PC-9 (cell line): ENCODE data around the gene MUCL3. TPM values are rescaled to one million over a fixed set of nuclear protein-coding genes. Genes with fewer than 3 reads are reported as not detected.

Source experiments
- BruUV-seq: library from RNA; stranded (reverse); fragments of 400-500 nt; replicated peaks from 2 replicates; lab custom pipeline; 2021; lab: Mats Ljungman, UMichigan
- CTCF ChIA-PET: fragments of 300-600 bp; sonication (Branson Sonifier 250); formaldehyde crosslinking; loops from one replicate; lab custom pipeline; 2022; ENCODE audit warnings: antibody characterized with exemption; lab: Charles Lee
- POLR2A ChIA-PET: fragments of 300-600 bp; sonication (Branson Sonifier 250); formaldehyde crosslinking; loops from one replicate; lab custom pipeline; 2022; ENCODE audit warnings: antibody characterized with exemption; ENCODE audit not compliant: unreplicated experiment; lab: Charles Lee
- DNase-seq, 2 experiments: peaks; one replicate each; pipeline versions ENCODE4 v3.0.0 to v3.0.0-alpha.2; 2015 to 2022; ENCODE audit warnings: mixed read lengths in 1 of 2
- H2AFZ ChIP-seq: fragments of 200-600 bp; sonication (generic); 2 replicates; pipeline ENCODE4 v1.8.1; 2017; ENCODE audit warnings: antibody characterized with exemption
- H3F3A ChIP-seq: fragments of 200-600 bp; sonication (generic); 2 replicates; pipeline ENCODE4 v1.8.1; 2017; ENCODE audit warnings: antibody characterized with exemption, mild to moderate bottlenecking, low read depth; ENCODE audit not compliant: insufficient read depth
- H3K27ac ChIP-seq: fragments of 200-600 bp; sonication (generic); 2 replicates; pipeline ENCODE4 v1.6.1; 2016; ENCODE audit warnings: mixed run types
- H3K27me3 ChIP-seq: fragments of 200-600 bp; sonication (generic); 2 replicates; pipeline ENCODE4 v1.6.1; 2016; ENCODE audit warnings: low read depth, mixed run types; ENCODE audit not compliant: insufficient read depth
- H3K36me3 ChIP-seq: fragments of 200-600 bp; sonication (generic); 2 replicates; pipeline ENCODE4 v1.6.1; 2016; ENCODE audit warnings: low read depth, mixed run types
- H3K4me1 ChIP-seq: fragments of 200-600 bp; sonication (generic); replicated peaks from 2 replicates; pipeline ENCODE4 v1.6.1; 2016; ENCODE audit warnings: mixed run types; ENCODE audit not compliant: insufficient read depth
- H3K4me2 ChIP-seq: fragments of 200-600 bp; sonication (generic); 2 replicates; pipeline ENCODE4 v1.6.1; 2017; ENCODE audit warnings: mixed run types
- H3K4me3 ChIP-seq: fragments of 200-600 bp; sonication (generic); 2 replicates; pipeline ENCODE4 v1.6.1; 2016; ENCODE audit warnings: mixed run types
- H3K79me2 ChIP-seq: fragments of 200-600 bp; sonication (generic); 2 replicates; pipeline ENCODE4 v1.6.1; 2017; ENCODE audit warnings: low read depth, mixed run types
- H3K9me2 ChIP-seq: fragments of 200-600 bp; sonication (generic); 2 replicates; pipeline ENCODE4 v1.8.1; 2017; ENCODE audit warnings: mild to moderate bottlenecking; ENCODE audit not compliant: insufficient read depth
- H3K9me3 ChIP-seq: fragments of 200-600 bp; sonication (generic); 2 replicates; pipeline ENCODE4 v1.8.1; 2016; ENCODE audit warnings: low read depth; ENCODE audit not compliant: insufficient read depth
- H4K20me1 ChIP-seq: fragments of 200-600 bp; sonication (generic); 2 replicates; pipeline ENCODE4 v1.8.1; 2017; ENCODE audit not compliant: insufficient read depth
- EZH2 ChIP-seq: fragments of 200-600 bp; sonication (generic); IDR thresholded peaks from 2 replicates; pipeline ENCODE4 v1.8.0; 2017; ENCODE audit warnings: antibody characterized with exemption, low read depth
- intact Hi-C: fragments of 100-400 bp; cut with micrococcal nuclease; formaldehyde crosslinking; loops from one replicate; pipeline ENCODE4 v1.10.0; 2022; ENCODE audit not compliant: unreplicated experiment
- total RNA-seq: library from RNA; stranded (reverse); gene quantifications from 2 replicates; pipeline ENCODE4 v1.2.3, GENCODE V29; 2021
- TF ChIP-seq, protein P1 (sequence below): fragments of 200-600 bp; sonication (generic); conservative IDR thresholded peaks from 2 replicates; pipeline ENCODE4 v1.6.1; 2017; ENCODE audit warnings: mixed run types, antibody characterized with exemption, mild to moderate bottlenecking, moderate library complexity

Gene MUCL3
- total RNA-seq, 1 experiment from 2014 or later: not detected

DNA sequence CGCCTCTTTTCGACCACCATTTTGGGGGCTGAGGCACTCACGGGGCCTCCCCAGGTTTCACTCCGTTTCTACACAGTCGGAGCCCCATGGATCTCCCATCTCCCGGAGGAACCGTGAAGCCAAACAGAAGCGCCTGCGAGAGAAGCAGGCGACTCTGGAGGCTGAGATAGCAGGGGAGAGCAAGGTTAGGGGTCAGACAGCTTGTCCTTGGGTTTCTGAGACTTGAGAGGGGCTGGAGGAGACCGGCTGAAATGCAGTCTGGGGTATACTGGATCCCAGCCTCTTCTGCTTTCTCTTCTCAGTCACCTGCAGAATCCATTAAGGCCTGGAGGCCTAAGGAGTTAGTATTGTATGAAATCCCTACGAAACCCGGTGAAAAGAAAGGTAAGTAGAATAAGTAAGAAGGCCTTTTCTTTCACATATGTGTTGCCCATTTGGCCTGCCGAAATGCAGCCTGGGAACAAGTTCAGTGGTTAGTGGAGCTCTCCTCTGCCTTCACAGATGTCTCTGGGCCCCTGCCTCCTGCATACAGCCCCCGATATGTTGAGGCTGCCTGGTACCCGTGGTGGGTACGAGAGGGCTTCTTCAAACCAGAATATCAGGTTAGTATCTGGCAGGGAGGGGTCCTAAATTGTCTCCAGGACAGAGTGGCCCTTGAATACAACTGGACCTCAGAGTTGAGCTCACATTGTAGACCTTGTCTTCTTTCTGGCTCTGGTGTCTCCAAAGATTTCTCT, 25.8 kb upstream of the MUCL3 start:
- Histone ChIP-seq H3K27me3 (no peaks in the 10 kb centered on the region), H3K79me2 (no peaks in the 10 kb centered on the region), H3K9me3 (no peaks in the 10 kb centered on the region), H3K27ac (peak overlapping the region; percentile 46; the same call in 1 of the 2 replicates), H3K36me3 (no peaks in the 10 kb centered on the region), H3F3A (peaks cover 19% of the 10 kb centered on the region; the same call in 1 of the 2 replicates), H3K4me1 (peaks cover 17% of the 10 kb centered on the region), H3K9me2 (no peaks in the 10 kb centered on the region), H4K20me1 (no peaks in the 10 kb centered on the region), H2AFZ (peak overlapping the region; percentile 98), H3K4me2 (peak overlapping the region; percentile 90), H3K4me3 (peak overlapping the region; percentile 84)
- POLR2A ChIA-PET: interaction anchor here (0.6 kb wide), 1 partner anchor 185 kb away, joined by 4 read pairs; no protein-coding TSS in a partner anchor
- BruUV-seq: no TSS peak
- CTCF ChIA-PET: interaction anchor here (0.9 to 5.7 kb wide), 7 partner anchors 30 to 200 kb away, joined by 3 to 69 read pairs (median 11); partner anchors contain the start of gene PSORS1C1
- peak in 1 of 2 experiments; percentile 14 for DNase-seq
- intact Hi-C loops: loop anchor here (1.0 to 10.0 kb wide), 11 partner anchors 30 to 450 kb away; partner anchors contain the start of gene DDR1
- no peak for TF ChIP-seq EZH2
- TF ChIP-seq, protein P1, sequence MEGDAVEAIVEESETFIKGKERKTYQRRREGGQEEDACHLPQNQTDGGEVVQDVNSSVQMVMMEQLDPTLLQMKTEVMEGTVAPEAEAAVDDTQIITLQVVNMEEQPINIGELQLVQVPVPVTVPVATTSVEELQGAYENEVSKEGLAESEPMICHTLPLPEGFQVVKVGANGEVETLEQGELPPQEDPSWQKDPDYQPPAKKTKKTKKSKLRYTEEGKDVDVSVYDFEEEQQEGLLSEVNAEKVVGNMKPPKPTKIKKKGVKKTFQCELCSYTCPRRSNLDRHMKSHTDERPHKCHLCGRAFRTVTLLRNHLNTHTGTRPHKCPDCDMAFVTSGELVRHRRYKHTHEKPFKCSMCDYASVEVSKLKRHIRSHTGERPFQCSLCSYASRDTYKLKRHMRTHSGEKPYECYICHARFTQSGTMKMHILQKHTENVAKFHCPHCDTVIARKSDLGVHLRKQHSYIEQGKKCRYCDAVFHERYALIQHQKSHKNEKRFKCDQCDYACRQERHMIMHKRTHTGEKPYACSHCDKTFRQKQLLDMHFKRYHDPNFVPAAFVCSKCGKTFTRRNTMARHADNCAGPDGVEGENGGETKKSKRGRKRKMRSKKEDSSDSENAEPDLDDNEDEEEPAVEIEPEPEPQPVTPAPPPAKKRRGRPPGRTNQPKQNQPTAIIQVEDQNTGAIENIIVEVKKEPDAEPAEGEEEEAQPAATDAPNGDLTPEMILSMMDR: no peak

DNA sequence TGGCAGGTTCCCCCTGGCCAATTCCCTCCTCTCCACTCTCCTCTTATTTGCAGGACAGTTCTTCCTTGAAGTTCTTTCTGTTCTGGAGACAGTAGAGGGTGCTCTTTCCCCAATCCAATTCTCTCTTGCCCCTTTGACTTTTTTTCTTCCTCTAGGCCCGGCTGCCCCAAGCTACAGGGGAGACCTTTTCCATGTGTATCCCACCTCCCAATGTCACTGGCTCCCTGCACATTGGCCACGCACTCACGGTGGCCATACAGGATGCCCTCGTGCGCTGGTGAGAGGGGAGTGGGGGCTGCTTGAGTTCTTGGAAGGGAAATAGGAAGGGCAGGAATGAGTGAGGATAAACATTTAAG, 25.2 kb upstream of the MUCL3 start:
- Histone ChIP-seq H3K4me1 (peaks cover 17% of the 10 kb centered on the region), H3K27me3 (no peaks in the 10 kb centered on the region), H3K9me3 (no peaks in the 10 kb centered on the region), H3K27ac (no peak overlapping the region), H3K36me3 (no peaks in the 10 kb centered on the region), H2AFZ (no peak overlapping the region), H3K9me2 (no peaks in the 10 kb centered on the region), H4K20me1 (no peaks in the 10 kb centered on the region), H3K4me2 (peak overlapping the region; percentile 90), H3K79me2 (no peaks in the 10 kb centered on the region), H3K4me3 (no peak overlapping the region), H3F3A (peaks cover 17% of the 10 kb centered on the region; the same call in 1 of the 2 replicates)
- ChIA-PET POLR2A (interaction anchor here (0.6 kb wide), 1 partner anchor 185 kb away, joined by 4 read pairs; no protein-coding TSS in a partner anchor), CTCF (interaction anchor here (0.6 to 5.7 kb wide), 9 partner anchors 27 to 199 kb away, joined by 3 to 69 read pairs (median 5); partner anchors contain the start of gene PSORS1C1)
- intact Hi-C loops: loop anchor here (1.0 to 10.0 kb wide), 9 partner anchors 31 to 449 kb away; partner anchors contain the start of gene DDR1
- no TSS peak for BruUV-seq
- TF ChIP-seq, protein P1: peak; percentile 76
- TF ChIP-seq EZH2: no peak
- peak in 1 of 2 experiments; percentile 45 for DNase-seq

DNA sequence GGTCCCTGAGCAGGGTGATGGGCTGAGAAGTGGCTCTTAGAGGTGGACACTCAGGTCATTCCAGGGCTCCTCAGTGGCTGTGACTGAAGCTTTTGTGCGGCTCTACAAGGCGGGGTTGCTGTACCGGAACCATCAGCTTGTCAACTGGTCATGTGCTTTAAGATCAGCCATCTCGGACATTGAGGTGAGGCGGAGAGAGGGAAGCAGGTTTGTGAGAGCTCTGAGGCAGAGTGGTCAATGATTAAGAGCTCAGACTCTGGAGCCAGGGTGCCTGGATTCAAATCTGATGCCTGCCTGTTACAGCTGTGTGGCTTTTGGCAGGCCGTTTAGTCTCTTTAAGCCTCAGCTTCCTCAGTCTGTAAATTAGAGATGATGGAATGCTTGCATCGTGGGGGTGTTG, 23.7 kb upstream of the MUCL3 start:
- intact Hi-C loops: loop anchor here (10.0 kb wide), 1 partner anchor 448 kb away; no protein-coding TSS in a partner anchor
- no peak overlapping the region for H2AFZ ChIP-seq
- H3K9me2 ChIP-seq: no peaks in the 10 kb centered on the region
- H3K9me3 ChIP-seq: no peaks in the 10 kb centered on the region
- H3F3A ChIP-seq: peaks cover 14% of the 10 kb centered on the region; the same call in 1 of the 2 replicates
- CTCF ChIA-PET: interaction anchor here (2.6 to 5.7 kb wide), 2 partner anchors 153 to 170 kb away, joined by 15 to 69 read pairs; no protein-coding TSS in a partner anchor
- peaks cover 23% of the 10 kb centered on the region for H3K4me1 ChIP-seq
- TF ChIP-seq EZH2: no peak
- TF ChIP-seq, protein P1: no peak
- no peaks in the 10 kb centered on the region for H3K79me2 ChIP-seq
- no peaks in the 10 kb centered on the region for H4K20me1 ChIP-seq
- H3K36me3 ChIP-seq: no peaks in the 10 kb centered on the region
- no peaks in the 10 kb centered on the region for H3K27me3 ChIP-seq
- H3K27ac ChIP-seq: no peak overlapping the region
- no peak for DNase-seq
- H3K4me3 ChIP-seq: no peak overlapping the region
- POLR2A ChIA-PET: no interaction called here
- H3K4me2 ChIP-seq: no peak overlapping the region
- BruUV-seq: no TSS peak
